ENCODE measurements around the gene FCGR3B.
"Not testable (repeated sequence)": the region's sequence is repeated elsewhere in the genome, so short reads cannot be mapped to it uniquely, and the experiment has no call there.

DNA sequence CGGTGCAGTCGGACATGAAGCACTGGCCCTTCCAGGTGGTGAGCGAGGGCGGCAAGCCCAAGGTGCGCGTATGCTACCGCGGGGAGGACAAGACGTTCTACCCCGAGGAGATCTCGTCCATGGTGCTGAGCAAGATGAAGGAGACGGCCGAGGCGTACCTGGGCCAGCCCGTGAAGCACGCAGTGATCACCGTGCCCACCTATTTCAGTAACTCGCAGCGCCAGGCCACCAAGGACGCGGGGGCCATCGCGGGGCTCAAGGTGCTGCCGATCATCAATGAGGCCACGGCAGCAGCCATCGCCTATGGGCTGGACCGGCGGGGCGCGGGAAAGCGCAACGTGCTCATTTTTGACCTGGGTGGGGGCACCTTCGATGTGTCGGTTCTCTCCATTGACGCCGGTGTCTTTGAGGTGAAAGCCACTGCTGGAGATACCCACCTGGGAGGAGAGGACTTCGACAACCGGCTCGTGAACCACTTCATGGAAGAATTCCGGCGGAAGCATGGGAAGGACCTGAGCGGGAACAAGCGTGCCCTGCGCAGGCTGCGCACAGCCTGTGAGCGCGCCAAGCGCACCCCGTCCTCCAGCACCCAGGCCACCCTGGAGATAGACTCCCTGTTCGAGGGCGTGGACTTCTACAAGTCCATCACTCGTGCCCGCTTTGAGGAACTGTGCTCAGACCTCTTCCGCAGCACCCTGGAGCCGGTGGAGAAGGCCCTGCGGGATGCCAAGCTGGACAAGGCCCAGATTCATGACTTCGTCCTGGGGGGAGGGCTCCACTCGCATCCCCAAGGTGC is 24.2 kb downstream of the FCGR3B start:
- not testable (repeated sequence) for TF ChIP-seq POLR2AphosphoS5 (IDR thresholded peaks at IDR 0.05; ENCODE audit: low read depth); EZH2 (IDR thresholded peaks at IDR 0.05; ENCODE audit: low read depth, unreplicated experiment); ZNF114 (CRISPR knock-in tag; IDR thresholded peaks at IDR 0.05); ZNF331 (CRISPR knock-in tag; IDR thresholded peaks at IDR 0.05; ENCODE audit: low read depth); EZH2phosphoT487 (IDR thresholded peaks at IDR 0.05; ENCODE audit: unreplicated experiment)
- TF ChIP-seq, protein P1, sequence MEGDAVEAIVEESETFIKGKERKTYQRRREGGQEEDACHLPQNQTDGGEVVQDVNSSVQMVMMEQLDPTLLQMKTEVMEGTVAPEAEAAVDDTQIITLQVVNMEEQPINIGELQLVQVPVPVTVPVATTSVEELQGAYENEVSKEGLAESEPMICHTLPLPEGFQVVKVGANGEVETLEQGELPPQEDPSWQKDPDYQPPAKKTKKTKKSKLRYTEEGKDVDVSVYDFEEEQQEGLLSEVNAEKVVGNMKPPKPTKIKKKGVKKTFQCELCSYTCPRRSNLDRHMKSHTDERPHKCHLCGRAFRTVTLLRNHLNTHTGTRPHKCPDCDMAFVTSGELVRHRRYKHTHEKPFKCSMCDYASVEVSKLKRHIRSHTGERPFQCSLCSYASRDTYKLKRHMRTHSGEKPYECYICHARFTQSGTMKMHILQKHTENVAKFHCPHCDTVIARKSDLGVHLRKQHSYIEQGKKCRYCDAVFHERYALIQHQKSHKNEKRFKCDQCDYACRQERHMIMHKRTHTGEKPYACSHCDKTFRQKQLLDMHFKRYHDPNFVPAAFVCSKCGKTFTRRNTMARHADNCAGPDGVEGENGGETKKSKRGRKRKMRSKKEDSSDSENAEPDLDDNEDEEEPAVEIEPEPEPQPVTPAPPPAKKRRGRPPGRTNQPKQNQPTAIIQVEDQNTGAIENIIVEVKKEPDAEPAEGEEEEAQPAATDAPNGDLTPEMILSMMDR (conservative IDR thresholded peaks at IDR 0.05; ENCODE audit: low read depth in 2 of 2) = not testable (repeated sequence)

All from GM23338 (cell line).